Ovary (tissue), 3 donors: ENCODE results near the gene MAPT.

Source experiments
- EP300 ChIP-seq: sonication (generic); formaldehyde crosslinking; IDR thresholded peaks from one replicate; pipeline ENCODE4 v1.6.1; 2017; ENCODE audit warnings: antibody characterized with exemption
- POLR2A ChIP-seq: fragments of 450-650 bp; IDR thresholded peaks from one replicate; pipeline ENCODE4 v1.6.1; 2017; ENCODE audit warnings: antibody characterized with exemption, mild to moderate bottlenecking, moderate library complexity
- TF ChIP-seq, protein P1 (sequence below), 3 donors: fragments of 450-650 bp in 2 of 3; fragments of 200-600 bp in 1 of 3; IDR thresholded peaks; one replicate each; pipeline versions ENCODE4 v1.5.1 to v1.8.0; 2016 to 2022; ENCODE audit warnings: antibody characterized with exemption in 3 of 3, mild to moderate bottlenecking in 1 of 3
- donor health status: DM: no; HTN: no; CAD: no.

DNA sequence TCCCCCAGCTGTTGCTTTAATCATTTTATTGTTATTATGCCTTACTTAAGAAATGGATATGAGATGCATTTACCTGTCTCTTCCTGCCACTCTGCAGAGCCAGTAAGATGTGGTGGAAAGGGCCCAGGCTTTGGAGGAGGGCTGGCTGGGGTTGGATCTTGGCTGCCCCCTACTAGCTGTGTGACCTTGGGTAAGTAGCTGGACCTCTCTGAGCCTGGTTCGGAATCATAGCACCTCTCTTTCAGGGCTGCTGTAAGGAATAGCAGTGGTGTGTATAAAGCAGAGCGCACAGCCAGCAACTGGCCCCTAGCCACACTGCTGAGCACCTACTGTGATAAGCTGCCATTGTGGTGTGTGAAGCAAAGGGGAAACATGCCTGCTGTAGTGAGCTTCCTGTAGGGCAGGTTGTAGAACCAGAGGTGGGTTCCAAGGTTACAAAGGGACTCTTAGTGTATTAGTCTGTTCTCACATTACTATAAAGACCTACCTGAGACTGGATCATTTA is 23.9 kb downstream of the MAPT start:
- TF ChIP-seq, protein P1, sequence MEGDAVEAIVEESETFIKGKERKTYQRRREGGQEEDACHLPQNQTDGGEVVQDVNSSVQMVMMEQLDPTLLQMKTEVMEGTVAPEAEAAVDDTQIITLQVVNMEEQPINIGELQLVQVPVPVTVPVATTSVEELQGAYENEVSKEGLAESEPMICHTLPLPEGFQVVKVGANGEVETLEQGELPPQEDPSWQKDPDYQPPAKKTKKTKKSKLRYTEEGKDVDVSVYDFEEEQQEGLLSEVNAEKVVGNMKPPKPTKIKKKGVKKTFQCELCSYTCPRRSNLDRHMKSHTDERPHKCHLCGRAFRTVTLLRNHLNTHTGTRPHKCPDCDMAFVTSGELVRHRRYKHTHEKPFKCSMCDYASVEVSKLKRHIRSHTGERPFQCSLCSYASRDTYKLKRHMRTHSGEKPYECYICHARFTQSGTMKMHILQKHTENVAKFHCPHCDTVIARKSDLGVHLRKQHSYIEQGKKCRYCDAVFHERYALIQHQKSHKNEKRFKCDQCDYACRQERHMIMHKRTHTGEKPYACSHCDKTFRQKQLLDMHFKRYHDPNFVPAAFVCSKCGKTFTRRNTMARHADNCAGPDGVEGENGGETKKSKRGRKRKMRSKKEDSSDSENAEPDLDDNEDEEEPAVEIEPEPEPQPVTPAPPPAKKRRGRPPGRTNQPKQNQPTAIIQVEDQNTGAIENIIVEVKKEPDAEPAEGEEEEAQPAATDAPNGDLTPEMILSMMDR (IDR thresholded peaks at IDR 0.05), result no peak
- TF ChIP-seq POLR2A, result no peak
- no peak for TF ChIP-seq EP300
